Measurements from ENCODE around the gene AWAT1.
A peak's percentile ranks its signal among the peaks of the same experiment; 100 is the strongest.
"Not testable (repeated sequence)": the region's sequence is repeated elsewhere in the genome, so short reads cannot be mapped to it uniquely, and the experiment has no call there.

The AWAT1 gene

DNA sequence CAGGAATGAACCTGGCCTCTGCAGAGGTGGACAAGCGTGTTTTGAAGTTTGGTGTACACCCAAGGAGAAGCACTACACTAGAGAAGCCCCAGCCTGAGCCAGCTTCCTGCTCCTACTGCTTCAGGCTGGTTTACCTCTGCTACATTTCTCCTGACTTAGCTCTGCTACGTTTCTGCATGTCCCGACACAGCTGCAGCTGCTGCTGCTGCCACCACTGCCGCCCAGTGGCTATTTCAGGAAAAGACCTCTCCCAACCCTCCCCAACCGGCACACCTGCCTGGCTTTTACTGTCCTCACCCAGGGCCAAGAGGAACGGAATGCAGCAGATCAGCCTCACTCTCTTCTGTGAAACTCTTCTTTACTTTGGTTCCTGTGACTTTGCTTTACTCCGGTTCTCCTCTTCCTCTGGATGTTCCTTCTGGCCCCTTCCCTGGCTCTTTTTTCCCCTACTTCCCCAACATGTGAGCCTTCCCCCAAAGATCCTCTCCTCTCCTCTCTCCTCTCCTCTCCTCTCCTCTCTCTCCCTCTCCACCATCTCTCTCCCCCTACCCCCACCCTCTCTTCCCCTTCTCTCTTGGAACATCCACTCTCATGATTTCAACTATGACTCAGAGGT, 28.6 kb downstream of the AWAT1 start:
- DNase-seq (ENCODE audit: low spot score), result peak; percentile 0

DNA sequence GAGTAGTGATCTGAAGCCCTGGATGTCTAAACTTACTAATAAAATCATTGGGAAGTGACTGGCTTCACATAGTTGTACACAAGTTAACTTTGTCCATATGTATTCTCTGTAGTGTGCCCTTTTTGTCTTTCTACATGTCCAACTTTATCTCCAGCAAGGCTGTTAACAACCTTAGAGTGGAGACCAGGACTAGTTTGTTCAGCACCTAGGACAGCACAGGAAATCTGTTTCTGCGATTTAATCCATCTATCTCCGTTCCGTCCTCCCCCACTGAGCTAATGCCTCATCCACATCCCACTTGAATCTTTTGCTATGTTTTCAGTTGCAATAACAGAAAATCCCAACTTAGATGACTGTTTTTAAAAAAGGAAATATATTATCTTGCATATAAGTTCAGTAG, 30.3 kb downstream of the AWAT1 start:
- DNase-seq (ENCODE audit: low spot score), result no peak

DNA sequence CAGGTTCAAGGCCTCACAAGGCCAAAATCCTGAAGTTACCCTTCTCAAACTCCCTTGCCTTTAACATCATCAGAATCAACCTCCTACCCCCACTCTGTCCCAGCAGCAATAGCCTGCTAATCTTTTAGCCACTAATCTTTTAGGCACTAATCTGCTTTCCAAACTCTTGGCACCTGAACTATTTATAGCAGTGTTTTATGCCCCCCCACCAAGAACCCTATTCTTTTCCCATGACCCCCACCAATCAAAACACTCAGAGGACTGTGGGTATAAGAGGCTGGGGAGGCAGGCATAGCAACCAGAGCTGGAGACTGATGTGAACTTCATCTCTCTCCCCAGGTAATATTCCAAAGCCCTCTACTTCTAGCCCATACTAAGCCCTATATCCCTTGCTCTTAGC, 33.6 kb downstream of the AWAT1 start, which contains the start of gene ARR3:
ARR3 (plus strand) TSS at position 301 of the 400 bp plus-strand sequence. CDS start 1,052 bp downstream, outside the sequence.
- no peak for DNase-seq (ENCODE audit: low spot score)

DNA sequence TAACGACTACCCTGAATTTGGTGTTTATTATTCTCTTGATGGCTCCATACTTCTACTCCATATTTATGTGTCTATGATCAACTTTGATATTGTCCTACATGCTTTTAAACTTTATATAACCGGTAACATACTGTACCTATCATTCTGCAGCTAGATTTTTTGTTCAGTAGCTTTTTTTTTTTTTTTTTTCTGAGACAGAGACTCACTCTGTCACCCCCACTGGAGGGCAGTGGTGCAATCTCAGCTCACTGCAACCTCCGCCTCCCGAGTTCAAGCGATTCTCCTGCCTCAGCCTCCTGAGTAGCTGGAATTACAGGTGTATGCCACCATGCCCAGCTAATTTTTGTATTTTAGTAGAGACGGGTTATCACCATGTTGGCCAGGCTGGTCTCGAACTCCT, 39.6 kb downstream of the AWAT1 start:
- DNase-seq (ENCODE audit: low spot score), result not testable (repeated sequence)

DNA sequence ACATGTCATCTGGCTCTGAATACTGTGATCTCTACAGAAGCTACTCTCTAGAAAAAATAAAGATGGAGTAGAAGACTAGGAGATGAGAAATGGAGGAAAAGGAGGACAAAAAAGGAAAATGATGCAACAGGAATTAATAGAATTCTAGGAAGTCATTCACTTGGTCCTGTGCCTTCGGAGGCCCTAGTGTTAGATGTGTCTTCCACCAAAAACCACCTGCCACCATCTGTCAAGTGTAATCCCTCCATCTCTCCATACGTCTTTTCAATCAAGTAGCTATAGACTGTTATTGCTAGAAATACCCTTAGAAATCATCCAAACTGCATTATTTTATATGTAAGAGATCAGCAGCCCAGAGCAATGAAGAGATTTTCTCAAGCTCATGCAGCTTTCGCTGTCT, 44.6 kb downstream of the AWAT1 start:
- DNase-seq (ENCODE audit: low spot score), result no peak

DNA sequence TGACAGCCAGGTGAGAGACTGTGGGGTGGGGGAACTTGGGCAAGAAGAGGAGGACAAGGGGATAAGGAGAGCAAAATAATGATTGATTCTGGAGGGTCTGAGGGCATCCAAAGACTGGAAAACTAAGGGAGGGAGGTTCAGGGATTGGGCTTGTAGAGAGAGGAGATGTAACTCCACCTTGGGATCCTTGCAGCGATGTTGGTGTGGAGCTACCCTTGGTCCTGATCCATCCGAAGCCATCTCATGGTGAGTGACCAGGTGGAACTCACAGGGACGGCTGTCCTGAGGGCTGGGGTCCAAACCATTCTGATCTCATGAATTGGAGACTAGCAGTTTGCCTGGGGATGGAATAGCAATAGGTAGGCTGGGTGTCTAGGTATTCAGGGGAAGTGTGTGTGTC, 46.1 kb downstream of the AWAT1 start:
- DNase-seq (ENCODE audit: low spot score), result no peak

DNA sequence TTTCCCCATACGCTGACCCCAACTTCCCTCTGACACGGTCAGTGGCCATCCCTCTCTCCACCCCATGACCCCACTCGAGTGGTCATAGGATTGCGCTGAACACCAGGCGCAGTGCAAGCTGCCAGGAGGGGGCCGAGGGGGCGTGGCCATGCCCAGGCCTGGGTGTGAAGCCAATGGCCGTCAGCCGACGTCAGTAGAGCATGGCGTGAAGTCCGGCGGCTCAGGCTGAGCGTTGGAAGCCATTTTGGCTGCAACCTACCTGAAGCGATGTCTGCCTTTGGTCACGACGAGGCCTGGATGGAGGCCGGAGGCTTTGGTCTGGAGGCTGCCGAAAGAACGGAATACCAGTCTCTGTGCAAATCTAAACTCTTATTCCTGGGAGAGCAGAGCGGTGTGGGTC, 47.5 kb downstream of the AWAT1 start, which contains the start of gene RAB41:
RAB41 (plus strand) TSS at position 222 of the 400 bp plus-strand sequence; CDS start at position 268, 46 bp downstream.
- no peak for DNase-seq (ENCODE audit: low spot score)

DNA sequence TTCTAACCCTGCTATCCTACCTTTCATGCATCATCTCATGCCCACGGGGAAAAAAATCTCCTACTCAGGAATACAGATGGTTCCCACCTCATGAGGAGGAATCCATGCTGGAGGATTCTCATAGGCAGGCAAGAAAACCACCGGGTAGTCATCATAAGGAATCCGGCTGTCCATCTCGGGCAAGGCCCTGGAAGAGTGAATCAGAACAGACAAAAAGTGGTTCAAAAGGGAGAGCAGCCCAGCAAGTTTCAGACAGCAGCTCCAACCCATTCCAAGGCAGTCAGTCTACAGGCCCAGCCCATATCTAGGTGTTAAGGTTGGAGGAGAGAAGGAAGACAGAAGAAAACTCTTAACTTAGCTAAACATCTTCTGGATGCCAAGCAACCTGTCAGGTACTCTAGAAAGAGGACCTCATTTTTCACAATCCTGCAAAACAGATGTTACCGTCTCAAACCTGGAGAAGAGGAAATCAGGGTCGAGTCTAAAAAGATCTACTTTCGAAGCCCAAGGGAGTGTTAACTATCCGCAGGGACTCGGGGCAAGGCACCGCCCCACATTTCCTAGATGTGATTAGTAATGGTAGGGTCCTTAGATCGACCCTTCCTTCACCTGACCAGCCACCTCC, 54.8 kb downstream of the AWAT1 start:
- DNase-seq (ENCODE audit: low spot score), result no peak

All from CD4-positive, alpha-beta T cell treated with Interleukin-2 at 100 ng/mL for 4 hours (primary cell).